Colonic mucosa (tissue), 4 donors: ENCODE data around the gene MLLT1. TPM values are rescaled to one million over a fixed set of nuclear protein-coding genes. Genes with fewer than 3 reads are reported as not detected.

Experiments
- DNase-seq: peaks from one replicate; pipeline ENCODE4 v3.0.0-alpha.2; 2020
- H3K27ac ChIP-seq: fragments of 200-600 bp; one replicate; pipeline ENCODE4 v1.8.0; 2021
- H3K27me3 ChIP-seq: fragments of 200-600 bp; one replicate; pipeline ENCODE4 v1.8.0; 2021
- H3K36me3 ChIP-seq: fragments of 200-600 bp; one replicate; pipeline ENCODE4 v1.8.0; 2021
- H3K4me1 ChIP-seq: fragments of 200-600 bp; one replicate; pipeline ENCODE4 v1.8.0; 2021; ENCODE audit warnings: mild to moderate bottlenecking
- H3K4me3 ChIP-seq: fragments of 200-600 bp; one replicate; pipeline ENCODE4 v1.8.0; 2021
- H3K9ac ChIP-seq, 2 donors: one replicate each; pipeline ENCODE4 v1.7.0; 2013; ENCODE audit warnings: control low read depth in 2 of 2, low read depth in 2 of 2, low read length in 2 of 2
- H3K9me3 ChIP-seq: fragments of 200-600 bp; one replicate; pipeline ENCODE4 v1.8.0; 2021
- CTCF ChIP-seq: fragments of 200-600 bp; IDR thresholded peaks from one replicate; pipeline ENCODE4 v1.8.0; 2022; ENCODE audit warnings: antibody characterized with exemption, mild to moderate bottlenecking
- intact Hi-C: fragments of 100-400 bp; cut with DNase I; formaldehyde crosslinking; loops from one replicate; pipeline ENCODE4 v1.14.1; 2022
- total RNA-seq, 2 donors: library from RNA; stranded (reverse); fragmentation: NEBNext Ultra II Directional in 1 of 2; extraction: Animal tissue kit (Norgen Biotek cat#: 25700) in 1 of 2; gene quantifications; one replicate each; pipeline ENCODE4 v1.2.1, GENCODE V29; 2021
- donor health status: healthy.
- donor health status: DM: no; HTN: no; CAD: no.
- donor health status: DM: no; HTN: no; CAD: no.

The MLLT1 gene
- total RNA-seq, 2 donors from 2014 or later: 26.4 to 59.2 TPM

GRCh38 chr19:6213696-6214641 lies 65.8 kb downstream of the MLLT1 start:
- no peak for DNase-seq
- no peak overlapping the region for H3K9ac ChIP-seq
- intact Hi-C loops: no loop called here
- peaks cover 2% of the 10 kb centered on the region for H3K4me1 ChIP-seq
- no peak overlapping the region for H3K4me3 ChIP-seq
- no peaks in the 10 kb centered on the region for H3K9me3 ChIP-seq
- H3K27ac ChIP-seq: no peak overlapping the region
- no peaks in the 10 kb centered on the region for H3K27me3 ChIP-seq
- no peak for TF ChIP-seq CTCF
- no peaks in the 10 kb centered on the region for H3K36me3 ChIP-seq

GRCh38 chr19:6213266-6213595 lies 66.5 kb downstream of the MLLT1 start:
- DNase-seq: no peak
- H3K27ac ChIP-seq: no peak overlapping the region
- intact Hi-C loops: no loop called here
- no peaks in the 10 kb centered on the region for H3K9me3 ChIP-seq
- peaks cover 2% of the 10 kb centered on the region for H3K4me1 ChIP-seq
- no peak for TF ChIP-seq CTCF
- H3K36me3 ChIP-seq: no peaks in the 10 kb centered on the region
- H3K27me3 ChIP-seq: no peaks in the 10 kb centered on the region
- H3K9ac ChIP-seq: no peak overlapping the region
- H3K4me3 ChIP-seq: no peak overlapping the region

- H3K27me3 ChIP-seq: no peaks in the 10 kb centered on the region
- no peaks in the 10 kb centered on the region for H3K4me1 ChIP-seq
- H3K4me3 ChIP-seq: no peak overlapping the region
- H3K9ac ChIP-seq: no peak overlapping the region
- TF ChIP-seq CTCF: no peak
- H3K9me3 ChIP-seq: no peaks in the 10 kb centered on the region
- no peak for DNase-seq
- intact Hi-C loops: no loop called here
- H3K36me3 ChIP-seq: no peaks in the 10 kb centered on the region
- no peak overlapping the region for H3K27ac ChIP-seq
Observed at GRCh38 chr19:6212403-6213265, 67.1 kb downstream of the MLLT1 start.

- no peak for DNase-seq
- no peaks in the 10 kb centered on the region for H3K27me3 ChIP-seq
- no peaks in the 10 kb centered on the region for H3K4me1 ChIP-seq
- no peak for TF ChIP-seq CTCF
- H3K9me3 ChIP-seq: no peaks in the 10 kb centered on the region
- no peak overlapping the region for H3K9ac ChIP-seq
- no peaks in the 10 kb centered on the region for H3K36me3 ChIP-seq
- H3K4me3 ChIP-seq: no peak overlapping the region
- intact Hi-C loops: no loop called here
- H3K27ac ChIP-seq: no peak overlapping the region
Observed at GRCh38 chr19:6211632-6212402, 68.0 kb downstream of the MLLT1 start.
